ENCODE data around the gene DIS3. TPM values are rescaled to one million over a fixed set of nuclear protein-coding genes. Genes with fewer than 3 reads are reported as not detected.
"Not testable (repeated sequence)": the region's sequence is repeated elsewhere in the genome, so short reads cannot be mapped to it uniquely, and the experiment has no call there.

Gene DIS3, protein sequence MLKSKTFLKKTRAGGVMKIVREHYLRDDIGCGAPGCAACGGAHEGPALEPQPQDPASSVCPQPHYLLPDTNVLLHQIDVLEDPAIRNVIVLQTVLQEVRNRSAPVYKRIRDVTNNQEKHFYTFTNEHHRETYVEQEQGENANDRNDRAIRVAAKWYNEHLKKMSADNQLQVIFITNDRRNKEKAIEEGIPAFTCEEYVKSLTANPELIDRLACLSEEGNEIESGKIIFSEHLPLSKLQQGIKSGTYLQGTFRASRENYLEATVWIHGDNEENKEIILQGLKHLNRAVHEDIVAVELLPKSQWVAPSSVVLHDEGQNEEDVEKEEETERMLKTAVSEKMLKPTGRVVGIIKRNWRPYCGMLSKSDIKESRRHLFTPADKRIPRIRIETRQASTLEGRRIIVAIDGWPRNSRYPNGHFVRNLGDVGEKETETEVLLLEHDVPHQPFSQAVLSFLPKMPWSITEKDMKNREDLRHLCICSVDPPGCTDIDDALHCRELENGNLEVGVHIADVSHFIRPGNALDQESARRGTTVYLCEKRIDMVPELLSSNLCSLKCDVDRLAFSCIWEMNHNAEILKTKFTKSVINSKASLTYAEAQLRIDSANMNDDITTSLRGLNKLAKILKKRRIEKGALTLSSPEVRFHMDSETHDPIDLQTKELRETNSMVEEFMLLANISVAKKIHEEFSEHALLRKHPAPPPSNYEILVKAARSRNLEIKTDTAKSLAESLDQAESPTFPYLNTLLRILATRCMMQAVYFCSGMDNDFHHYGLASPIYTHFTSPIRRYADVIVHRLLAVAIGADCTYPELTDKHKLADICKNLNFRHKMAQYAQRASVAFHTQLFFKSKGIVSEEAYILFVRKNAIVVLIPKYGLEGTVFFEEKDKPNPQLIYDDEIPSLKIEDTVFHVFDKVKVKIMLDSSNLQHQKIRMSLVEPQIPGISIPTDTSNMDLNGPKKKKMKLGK
- total RNA-seq = 10 to 100 TPM; 31.5 to 35.2 TPM

DNA sequence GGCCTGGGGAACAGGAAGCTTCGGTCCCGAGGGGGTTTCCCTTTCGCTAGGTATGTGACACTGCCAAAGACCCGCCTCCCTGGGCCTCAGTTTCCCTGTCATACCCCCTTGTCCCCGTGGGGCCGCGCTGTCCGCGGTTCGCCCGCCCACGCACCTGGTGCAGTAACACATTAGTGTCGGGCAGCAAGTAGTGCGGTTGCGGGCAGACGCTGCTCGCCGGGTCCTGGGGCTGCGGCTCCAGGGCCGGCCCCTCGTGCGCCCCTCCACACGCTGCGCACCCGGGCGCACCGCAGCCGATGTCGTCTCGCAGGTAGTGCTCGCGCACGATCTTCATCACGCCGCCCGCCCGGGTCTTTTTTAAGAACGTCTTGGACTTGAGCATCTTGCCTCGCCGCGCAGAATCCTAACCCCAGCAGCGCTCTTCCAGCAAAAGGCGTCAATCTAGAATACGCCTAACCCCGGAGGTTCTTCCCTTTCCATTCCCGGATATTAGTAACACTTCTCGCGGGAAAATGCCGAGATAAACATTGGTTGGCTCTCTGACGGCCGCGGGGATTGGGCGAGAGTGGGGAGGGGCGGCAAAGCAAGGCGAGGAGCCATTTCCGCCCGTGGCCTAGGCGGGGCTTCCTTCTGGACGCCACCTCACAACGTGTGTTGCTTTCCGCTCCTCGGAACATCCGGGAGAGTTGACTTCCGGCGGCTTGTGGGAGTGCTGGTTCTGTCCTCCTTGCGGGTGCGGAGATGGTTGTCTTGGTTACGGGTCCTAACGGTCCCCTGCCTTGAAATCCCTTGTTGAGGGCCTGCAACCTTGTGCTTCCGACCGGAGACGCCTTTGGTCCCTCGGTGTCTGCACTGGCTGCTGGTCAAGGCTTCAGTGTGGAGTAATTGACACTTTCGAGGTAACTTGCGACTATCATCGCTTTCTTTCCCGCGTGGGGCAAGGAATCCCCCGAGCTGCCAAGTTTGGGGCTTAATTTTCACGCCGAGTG is at the start of gene DIS3, which contains the start of gene PIBF1:
Gene DIS3 (minus strand): TSS at position 450 of the 989 bp plus-strand sequence. CDS start 68 bp downstream, at position 382.
Gene PIBF1 (plus strand): TSS at position 683 of the 989 bp plus-strand sequence. CDS start 1,337 bp downstream, outside the sequence.
- Mint-ChIP-seq H3K9me3 (ENCODE audit: insufficient read depth) (no peaks in the 10 kb centered on the region), H3K36me3 (ENCODE audit: low read depth) (peaks cover 53% of the 10 kb centered on the region), H3K27me3 (ENCODE audit: low read depth) (no peaks in the 10 kb centered on the region), H3K27ac (peak within 1 kb of the TSS; percentile 100), H3K4me1 (ENCODE audit: low read depth) (peaks cover 48% of the 10 kb centered on the region), H3K4me3 (peak within 1 kb of the TSS; percentile 99)
- ChIA-PET POLR2A (interaction anchor here (0.7 kb wide), 1 partner anchor 54 kb away, joined by 3 read pairs; the partner anchor contains the start of genes BORA and MZT1), CTCF (interaction anchor here (1.2 kb wide), 1 partner anchor 54 kb away, joined by 3 read pairs; the partner anchor contains the start of genes BORA and MZT1)
- ATAC-seq (peak; percentile 97), DNase-seq (peak; percentile 99)

DNA sequence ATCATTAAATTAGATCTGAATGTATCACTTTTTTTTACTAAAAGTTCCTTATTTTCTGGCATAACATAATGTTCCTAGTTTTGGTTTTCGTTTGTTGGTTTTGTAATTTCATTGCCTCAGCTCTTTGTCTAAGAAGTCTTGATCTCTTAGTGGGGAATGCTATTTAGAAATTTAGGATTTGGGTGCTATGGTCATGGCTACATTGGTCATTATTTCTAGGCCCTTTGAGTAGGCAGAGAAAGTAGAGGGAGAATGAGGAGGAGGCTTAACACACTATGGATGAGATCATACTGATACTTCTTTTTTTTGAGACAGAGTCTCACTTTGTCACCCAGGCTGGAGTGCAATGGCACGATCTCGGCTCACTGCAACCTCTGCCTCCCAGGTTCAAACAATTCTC is 42.0 kb upstream of the DIS3 start:
- Mint-ChIP-seq H3K27me3 (ENCODE audit: low read depth) (no peaks in the 10 kb centered on the region), H3K27ac (no peak overlapping the region), H3K4me1 (ENCODE audit: low read depth) (no peaks in the 10 kb centered on the region), H3K36me3 (ENCODE audit: low read depth) (peaks cover 51% of the 10 kb centered on the region), H3K9me3 (ENCODE audit: insufficient read depth) (no peaks in the 10 kb centered on the region), H3K4me3 (no peak overlapping the region)
- POLR2A ChIA-PET = no interaction called here
- CTCF ChIA-PET = no interaction called here
- DNase-seq (no peak), ATAC-seq (no peak)

DNA sequence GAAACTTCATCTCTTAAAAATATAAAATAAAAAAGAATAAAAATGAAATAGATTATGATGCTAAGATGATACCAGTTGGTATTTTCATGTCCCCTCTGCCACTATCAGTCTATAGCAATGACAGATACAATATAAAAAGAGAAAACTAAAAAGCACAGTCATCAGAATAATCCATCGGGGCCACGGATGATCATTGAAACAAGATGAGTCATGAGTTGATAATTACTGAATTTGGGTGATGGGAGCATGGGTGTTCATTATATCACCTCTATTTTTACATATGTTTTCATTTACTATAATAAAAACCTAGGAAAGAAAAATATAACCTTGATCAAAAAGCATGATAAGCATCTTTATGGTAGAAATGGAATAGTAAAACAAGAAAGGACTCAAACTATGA is 41.4 kb upstream of the DIS3 start:
- H3K4me1 Mint-ChIP-seq (ENCODE audit: low read depth) = no peaks in the 10 kb centered on the region
- ATAC-seq (no peak), DNase-seq (no peak)
- peaks cover 48% of the 10 kb centered on the region for H3K36me3 Mint-ChIP-seq (ENCODE audit: low read depth)
- H3K4me3 Mint-ChIP-seq = no peak overlapping the region
- H3K27me3 Mint-ChIP-seq (ENCODE audit: low read depth) = no peaks in the 10 kb centered on the region
- no peak overlapping the region for H3K27ac Mint-ChIP-seq
- H3K9me3 Mint-ChIP-seq (ENCODE audit: insufficient read depth) = no peaks in the 10 kb centered on the region
- CTCF ChIA-PET = no interaction called here
- POLR2A ChIA-PET = no interaction called here

DNA sequence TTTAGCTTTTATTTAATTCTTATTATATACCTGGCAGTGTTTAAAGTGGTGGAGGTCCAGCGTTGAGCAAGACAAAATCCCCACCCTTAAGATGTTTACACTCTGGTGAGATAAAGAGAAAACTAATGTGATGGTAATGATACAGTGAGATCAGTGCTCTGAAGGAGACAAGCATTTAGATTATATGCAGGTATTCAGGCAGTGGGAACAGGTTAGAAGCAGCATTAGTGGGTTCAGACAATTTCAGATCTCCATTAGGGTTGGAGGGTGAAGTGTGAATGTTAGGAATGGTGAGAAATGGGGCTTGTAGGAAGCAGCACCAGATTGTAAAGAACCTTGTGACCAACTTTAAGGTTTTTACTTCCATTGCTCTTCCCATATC is 39.2 kb upstream of the DIS3 start:
- no peaks in the 10 kb centered on the region for H3K27me3 Mint-ChIP-seq (ENCODE audit: low read depth)
- no peak overlapping the region for H3K4me3 Mint-ChIP-seq
- no peaks in the 10 kb centered on the region for H3K4me1 Mint-ChIP-seq (ENCODE audit: low read depth)
- H3K9me3 Mint-ChIP-seq (ENCODE audit: insufficient read depth) = no peaks in the 10 kb centered on the region
- POLR2A ChIA-PET = interaction anchor here (0.6 kb wide), 1 partner anchor 135 kb away, joined by 3 read pairs; no protein-coding TSS in a partner anchor
- CTCF ChIA-PET = interaction anchor here (1.1 kb wide), 1 partner anchor 947 kb away, joined by 3 read pairs; no protein-coding TSS in a partner anchor
- no peak for DNase-seq
- no peak overlapping the region for H3K27ac Mint-ChIP-seq
- peaks cover 36% of the 10 kb centered on the region for H3K36me3 Mint-ChIP-seq (ENCODE audit: low read depth)
- no peak for ATAC-seq

DNA sequence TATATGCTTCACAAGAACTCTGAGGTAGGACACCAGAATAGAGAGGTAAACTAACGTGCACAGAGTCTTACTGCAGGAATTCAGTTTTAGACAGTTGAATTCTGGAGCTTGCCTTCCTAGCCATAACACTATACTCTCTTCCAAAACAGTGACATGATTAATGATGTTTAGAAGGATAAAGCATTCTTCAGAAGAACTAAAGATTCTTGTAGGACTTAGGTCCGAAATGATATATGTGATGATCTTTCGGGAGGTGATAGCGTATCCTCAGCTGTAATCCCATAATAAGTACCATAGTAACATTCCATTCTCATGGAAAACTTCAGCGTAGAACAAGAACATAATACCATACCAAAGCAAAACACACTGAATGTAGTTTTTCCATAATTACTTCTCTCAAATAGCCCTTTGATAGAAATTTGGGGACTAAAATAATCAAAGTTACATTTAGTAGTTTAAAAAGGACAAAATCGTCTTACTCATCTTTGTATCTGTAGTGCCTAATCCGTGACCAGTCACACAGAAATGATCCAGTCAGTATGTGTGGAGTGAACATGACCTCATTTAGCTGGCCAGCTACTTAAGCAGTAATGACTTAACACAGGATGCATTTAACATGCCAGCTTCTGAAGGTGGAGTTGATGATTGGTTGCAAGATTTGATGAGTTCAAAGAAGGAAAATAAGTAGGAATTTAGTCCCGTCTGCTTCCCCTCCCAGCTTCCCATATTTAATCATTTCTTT is 38.6 kb upstream of the DIS3 start:
- ChIA-PET POLR2A (interaction anchor here (0.6 kb wide), 1 partner anchor 135 kb away, joined by 3 read pairs; no protein-coding TSS in a partner anchor), CTCF (interaction anchor here (0.7 to 1.1 kb wide), 2 partner anchors 12 to 947 kb away, joined by 3 read pairs; no protein-coding TSS in a partner anchor)
- Mint-ChIP-seq H3K4me1 (ENCODE audit: low read depth) (no peaks in the 10 kb centered on the region), H3K36me3 (ENCODE audit: low read depth) (peaks cover 34% of the 10 kb centered on the region), H3K27me3 (ENCODE audit: low read depth) (no peaks in the 10 kb centered on the region), H3K27ac (no peak overlapping the region), H3K9me3 (ENCODE audit: insufficient read depth) (no peaks in the 10 kb centered on the region), H3K4me3 (no peak overlapping the region)
- no peak for ATAC-seq
- DNase-seq = no peak

DNA sequence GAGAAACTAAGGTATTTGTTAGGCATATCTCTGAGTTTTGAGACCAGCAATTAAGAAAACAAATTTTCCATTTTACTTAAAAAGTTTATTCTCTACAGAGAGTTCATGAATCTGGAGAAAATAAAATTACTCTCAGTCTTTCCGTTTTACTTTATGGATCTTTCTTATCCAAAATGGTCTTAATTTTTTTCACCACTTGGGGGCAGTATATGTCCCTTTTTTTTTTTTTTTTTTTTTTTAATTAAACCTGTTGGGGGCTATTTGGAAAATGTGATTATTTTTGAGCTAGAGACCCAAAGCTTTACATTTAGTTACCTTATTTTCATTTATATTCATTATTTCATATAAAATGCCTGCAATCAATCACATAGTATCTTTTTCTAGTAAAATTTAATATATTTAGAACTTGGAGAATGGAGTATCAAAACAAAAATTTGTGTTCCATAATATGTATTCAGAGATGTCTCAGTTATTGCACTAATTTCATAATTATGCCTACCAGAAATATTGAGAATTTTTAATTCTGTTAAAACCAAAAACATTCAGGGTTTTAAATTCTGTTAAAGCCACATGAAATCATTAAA is 27.3 kb upstream of the DIS3 start:
- DNase-seq (no peak), ATAC-seq (no peak)
- H3K27ac Mint-ChIP-seq = no peak overlapping the region
- no peaks in the 10 kb centered on the region for H3K9me3 Mint-ChIP-seq (ENCODE audit: insufficient read depth)
- CTCF ChIA-PET = interaction anchor here (1.4 to 1.5 kb wide), 2 partner anchors 20 to 22 kb away, joined by 4 to 6 read pairs; no protein-coding TSS in a partner anchor
- no peaks in the 10 kb centered on the region for H3K4me1 Mint-ChIP-seq (ENCODE audit: low read depth)
- POLR2A ChIA-PET = no interaction called here
- no peak overlapping the region for H3K4me3 Mint-ChIP-seq
- peaks cover 23% of the 10 kb centered on the region for H3K36me3 Mint-ChIP-seq (ENCODE audit: low read depth)
- H3K27me3 Mint-ChIP-seq (ENCODE audit: low read depth) = no peaks in the 10 kb centered on the region

DNA sequence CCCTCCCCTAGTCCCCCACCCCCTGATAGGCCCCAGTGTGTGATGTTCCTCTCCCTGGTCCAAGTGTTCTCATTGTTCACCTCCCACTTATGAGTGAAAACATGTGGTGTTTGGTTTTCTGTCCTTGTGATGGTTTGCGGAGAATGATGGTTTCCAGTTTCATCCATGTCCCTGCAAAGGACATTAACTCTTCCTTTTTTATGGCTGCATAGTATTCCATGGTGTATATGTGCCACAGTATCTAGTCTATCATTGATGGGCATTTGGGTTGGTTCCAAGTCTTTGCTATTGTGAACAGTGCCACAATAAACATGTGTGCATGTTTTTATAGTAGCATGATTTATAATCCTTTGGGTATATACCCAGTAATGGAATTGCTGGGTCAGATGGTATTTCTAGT is 24.8 kb upstream of the DIS3 start:
- H3K4me1 Mint-ChIP-seq (ENCODE audit: low read depth); H3K27me3 Mint-ChIP-seq (ENCODE audit: low read depth); H3K27ac Mint-ChIP-seq; DNase-seq; ATAC-seq; H3K4me3 Mint-ChIP-seq; H3K9me3 Mint-ChIP-seq (ENCODE audit: insufficient read depth); POLR2A ChIA-PET; CTCF ChIA-PET: not testable (repeated sequence)
- peaks cover 35% of the 10 kb centered on the region for H3K36me3 Mint-ChIP-seq (ENCODE audit: low read depth)

DNA sequence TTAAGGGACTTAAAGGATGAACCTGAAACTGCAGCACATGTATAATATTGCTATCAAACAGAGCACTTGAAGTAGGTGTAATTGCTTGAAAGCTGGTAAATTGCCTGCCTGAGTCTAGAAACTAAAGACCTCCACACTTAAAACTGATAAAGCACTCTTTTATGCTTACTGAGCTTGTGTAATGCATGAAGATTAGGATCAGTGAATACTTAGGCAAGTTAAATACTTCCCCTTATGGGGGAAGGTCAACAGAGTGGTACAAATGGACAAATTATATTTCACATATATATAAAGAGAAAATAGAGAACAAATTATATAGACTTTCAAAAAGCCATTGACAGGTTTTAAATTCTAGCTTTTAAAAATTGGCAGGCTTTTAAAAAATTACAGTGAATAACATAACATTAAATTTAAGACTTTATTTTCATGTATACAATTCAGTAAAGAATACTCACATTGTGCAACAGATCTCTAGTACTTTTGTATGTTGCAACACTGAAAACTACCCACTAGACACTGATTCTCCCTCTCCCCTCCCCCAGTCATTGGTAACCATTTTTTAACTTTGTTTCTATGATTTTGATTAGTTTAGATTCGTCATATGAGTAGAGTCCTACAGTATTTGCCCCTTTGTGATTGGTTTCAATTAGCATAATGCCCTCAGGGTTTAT is 24.1 kb upstream of the DIS3 start:
- no peak for ATAC-seq
- POLR2A ChIA-PET = no interaction called here
- DNase-seq = no peak
- H3K27me3 Mint-ChIP-seq (ENCODE audit: low read depth) = no peaks in the 10 kb centered on the region
- no peak overlapping the region for H3K4me3 Mint-ChIP-seq
- CTCF ChIA-PET = no interaction called here
- H3K27ac Mint-ChIP-seq = no peak overlapping the region
- H3K4me1 Mint-ChIP-seq (ENCODE audit: low read depth) = no peaks in the 10 kb centered on the region
- H3K36me3 Mint-ChIP-seq (ENCODE audit: low read depth) = peaks cover 39% of the 10 kb centered on the region
- H3K9me3 Mint-ChIP-seq (ENCODE audit: insufficient read depth) = no peaks in the 10 kb centered on the region

DNA sequence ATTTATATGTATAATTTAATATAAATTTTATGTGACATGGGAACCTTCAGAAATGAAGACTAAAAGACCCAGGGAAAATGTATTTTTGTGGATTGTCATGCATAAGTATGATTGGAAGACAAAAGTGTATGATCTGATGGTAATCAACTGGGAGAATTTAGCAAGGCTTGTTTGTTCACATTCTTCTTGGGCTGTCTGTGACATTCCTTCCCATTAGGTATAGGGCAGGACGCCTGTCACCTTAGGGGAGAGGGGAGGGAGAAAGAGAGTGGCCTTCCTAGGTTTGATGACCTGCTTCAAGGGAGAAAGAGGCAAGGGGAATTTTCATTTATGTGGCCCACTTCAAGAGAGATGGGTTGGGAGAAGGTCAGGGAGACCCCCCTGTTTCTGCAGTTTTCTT is 22.6 kb upstream of the DIS3 start:
- Mint-ChIP-seq H3K36me3 (ENCODE audit: low read depth) (peaks cover 44% of the 10 kb centered on the region), H3K27ac (no peak overlapping the region)

DNA sequence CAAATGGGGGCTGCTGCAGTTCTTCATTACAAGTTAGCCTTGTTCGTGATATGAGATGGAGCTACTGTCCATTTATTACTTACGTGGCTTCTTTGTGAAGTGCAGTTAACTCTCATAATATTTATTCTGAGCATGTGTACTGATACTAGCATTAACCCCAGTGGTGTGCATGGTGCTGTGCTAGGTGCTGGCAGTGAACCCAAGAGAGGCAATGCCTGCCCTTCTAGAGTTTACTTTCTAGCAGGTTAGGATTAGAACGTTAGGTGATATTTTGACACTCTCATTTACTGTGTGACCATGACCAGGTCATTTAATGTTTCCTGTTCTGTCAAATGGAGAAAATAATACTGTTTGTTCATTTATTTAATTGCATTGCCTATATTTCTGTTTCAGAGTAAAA is 17.1 kb upstream of the DIS3 start:
- Mint-ChIP-seq H3K4me1 (ENCODE audit: low read depth) (no peaks in the 10 kb centered on the region), H3K9me3 (ENCODE audit: insufficient read depth) (no peaks in the 10 kb centered on the region), H3K27me3 (ENCODE audit: low read depth) (no peaks in the 10 kb centered on the region), H3K27ac (no peak overlapping the region), H3K36me3 (ENCODE audit: low read depth) (peaks cover 57% of the 10 kb centered on the region), H3K4me3 (no peak overlapping the region)
- DNase-seq (no peak), ATAC-seq (no peak)
- CTCF ChIA-PET = interaction anchor here (1.0 kb wide), 1 partner anchor 9 kb away, joined by 4 read pairs; no protein-coding TSS in a partner anchor
- POLR2A ChIA-PET = no interaction called here

More for the DNA sequence above, 22.6 kb upstream of the DIS3 start:
- ChIA-PET CTCF (no interaction called here), POLR2A (no interaction called here)
- ATAC-seq = no peak
- Mint-ChIP-seq H3K4me1 (ENCODE audit: low read depth) (no peaks in the 10 kb centered on the region), H3K9me3 (ENCODE audit: insufficient read depth) (no peaks in the 10 kb centered on the region), H3K27me3 (ENCODE audit: low read depth) (no peaks in the 10 kb centered on the region), H3K4me3 (no peak overlapping the region)
- DNase-seq = no peak
